GM19099 (cell line): ENCODE measurements around the gene MYCT1.

Experiments
- POLR2A ChIP-seq: IDR thresholded peaks from 3 replicates; pipeline ENCODE4 v1.6.1; 2011; ENCODE audit warnings: low read depth; ENCODE audit not compliant: insufficient read length; ENCODE audit errors: extremely low read depth

MYCT1 gene

GRCh38 chr6:152697634-152698033, at the start of gene MYCT1:
Gene MYCT1 (plus strand): TSS chr6:152697897. CDS start chr6:152697903, 6 bp downstream.
- TF ChIP-seq POLR2A, result no peak

GRCh38 chr6:152648105-152648504, 49.6 kb upstream of the MYCT1 start:
- TF ChIP-seq POLR2A, result no peak

- TF ChIP-seq POLR2A, result no peak
These were observed 45.7 kb upstream of the MYCT1 start for GRCh38 chr6:152651986-152652385.

- TF ChIP-seq POLR2A, result no peak
These were observed 35.9 kb upstream of the MYCT1 start for GRCh38 chr6:152661776-152662175.

- no peak for TF ChIP-seq POLR2A
These were observed 27.8 kb upstream of the MYCT1 start for GRCh38 chr6:152669895-152670294.

- TF ChIP-seq POLR2A, result no peak
These were observed 26.5 kb upstream of the MYCT1 start for GRCh38 chr6:152671171-152671570.

- no peak for TF ChIP-seq POLR2A
These were observed 24.5 kb upstream of the MYCT1 start for GRCh38 chr6:152673236-152673635.

GRCh38 chr6:152680151-152680550, 17.5 kb upstream of the MYCT1 start:
- no peak for TF ChIP-seq POLR2A

- TF ChIP-seq POLR2A, result no peak
These were observed 16.7 kb upstream of the MYCT1 start for GRCh38 chr6:152680879-152681517.

GRCh38 chr6:152682141-152682540, 15.6 kb upstream of the MYCT1 start:
- TF ChIP-seq POLR2A, result no peak

- TF ChIP-seq POLR2A, result no peak
These were observed 11.9 kb upstream of the MYCT1 start for GRCh38 chr6:152685819-152686218.

GRCh38 chr6:152695372-152696045, 2.2 kb upstream of the MYCT1 start:
- TF ChIP-seq POLR2A, result no peak

GRCh38 chr6:152696522-152696921, 1.2 kb upstream of the MYCT1 start:
- TF ChIP-seq POLR2A, result no peak

- no peak for TF ChIP-seq POLR2A
These were observed 995 bp downstream of the MYCT1 start for GRCh38 chr6:152698692-152699091.

GRCh38 chr6:152700427-152700826, 2.7 kb downstream of the MYCT1 start:
- no peak for TF ChIP-seq POLR2A

- no peak for TF ChIP-seq POLR2A
These were observed 3.6 kb downstream of the MYCT1 start for GRCh38 chr6:152701081-152701862.
